ENCODE measurements around the gene REC114. TPM values are rescaled to one million over a fixed set of nuclear protein-coding genes. Genes with fewer than 3 reads are reported as not detected.
"Not testable (repeated sequence)": the region's sequence is repeated elsewhere in the genome, so short reads cannot be mapped to it uniquely, and the experiment has no call there.

The REC114 gene
- total RNA-seq, 1 donor from 2014 or later = not detected

DNA sequence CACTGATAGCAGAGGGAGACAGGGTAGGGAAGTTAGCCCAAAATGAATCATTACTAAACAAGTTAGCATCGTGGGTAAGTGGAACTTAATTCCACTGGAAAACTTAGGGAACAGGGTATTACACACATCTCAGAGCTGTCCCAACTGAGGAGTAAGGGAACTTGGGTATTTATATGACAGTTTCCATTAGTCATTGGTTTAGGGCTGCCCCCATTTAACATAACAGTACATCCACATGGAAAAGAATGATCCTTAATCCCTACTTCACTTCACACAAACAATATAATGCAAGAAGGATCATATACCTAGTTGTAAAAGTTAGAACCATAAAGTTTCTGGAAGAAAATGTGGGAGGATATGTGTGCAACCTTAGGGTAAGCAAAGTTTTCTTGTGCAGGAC lies 4.3 kb upstream of the REC114 start:
- Histone ChIP-seq H3K36me3 (no peaks in the 10 kb centered on the region), H3K27me3 (no peaks in the 10 kb centered on the region), H3K27ac (no peak overlapping the region), H3K4me3 (no peak overlapping the region), H3K9me3 (no peaks in the 10 kb centered on the region), H3K4me1 (no peaks in the 10 kb centered on the region)
- TF ChIP-seq POLR2AphosphoS5 (IDR thresholded peaks at IDR 0.05; ENCODE audit: insufficient read depth in 1 of 2, low read depth in 1 of 2) (no peak), POLR2A (IDR thresholded peaks at IDR 0.05) (no peak)
- TF ChIP-seq, protein P1, sequence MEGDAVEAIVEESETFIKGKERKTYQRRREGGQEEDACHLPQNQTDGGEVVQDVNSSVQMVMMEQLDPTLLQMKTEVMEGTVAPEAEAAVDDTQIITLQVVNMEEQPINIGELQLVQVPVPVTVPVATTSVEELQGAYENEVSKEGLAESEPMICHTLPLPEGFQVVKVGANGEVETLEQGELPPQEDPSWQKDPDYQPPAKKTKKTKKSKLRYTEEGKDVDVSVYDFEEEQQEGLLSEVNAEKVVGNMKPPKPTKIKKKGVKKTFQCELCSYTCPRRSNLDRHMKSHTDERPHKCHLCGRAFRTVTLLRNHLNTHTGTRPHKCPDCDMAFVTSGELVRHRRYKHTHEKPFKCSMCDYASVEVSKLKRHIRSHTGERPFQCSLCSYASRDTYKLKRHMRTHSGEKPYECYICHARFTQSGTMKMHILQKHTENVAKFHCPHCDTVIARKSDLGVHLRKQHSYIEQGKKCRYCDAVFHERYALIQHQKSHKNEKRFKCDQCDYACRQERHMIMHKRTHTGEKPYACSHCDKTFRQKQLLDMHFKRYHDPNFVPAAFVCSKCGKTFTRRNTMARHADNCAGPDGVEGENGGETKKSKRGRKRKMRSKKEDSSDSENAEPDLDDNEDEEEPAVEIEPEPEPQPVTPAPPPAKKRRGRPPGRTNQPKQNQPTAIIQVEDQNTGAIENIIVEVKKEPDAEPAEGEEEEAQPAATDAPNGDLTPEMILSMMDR (IDR thresholded peaks at IDR 0.05) = no peak
- DNase-seq (ENCODE audit: extremely low spot score in 2 of 2) = no peak
- intact Hi-C loops (cut with DNase I) = no loop called here

DNA sequence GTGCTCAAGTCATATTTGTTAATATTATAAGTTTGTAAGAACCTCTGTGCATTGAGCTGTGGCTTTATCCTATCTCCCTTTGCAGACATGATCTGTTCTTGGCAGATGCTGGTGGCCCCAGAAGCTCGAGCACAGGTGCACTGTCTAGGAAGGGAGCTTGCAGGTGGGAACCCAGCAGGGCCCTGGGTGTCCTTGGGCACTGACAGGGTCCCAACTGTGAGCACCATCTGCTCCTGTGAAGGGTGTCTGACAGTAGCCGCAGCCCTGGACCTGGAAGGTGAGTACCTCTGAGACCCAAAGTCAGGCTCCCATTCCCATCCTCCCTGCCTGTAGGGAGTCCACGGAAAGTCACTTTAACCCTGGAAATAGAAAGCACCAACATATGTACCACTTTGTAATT lies 2.4 kb upstream of the REC114 start:
- H3K4me3 ChIP-seq = no peak overlapping the region
- H3K27ac ChIP-seq = no peak overlapping the region
- TF ChIP-seq, protein P1 (IDR thresholded peaks at IDR 0.05) = no peak
- TF ChIP-seq POLR2A (IDR thresholded peaks at IDR 0.05) (no peak), POLR2AphosphoS5 (IDR thresholded peaks at IDR 0.05; ENCODE audit: insufficient read depth in 1 of 2, low read depth in 1 of 2) (no peak)
- H3K27me3 ChIP-seq = no peaks in the 10 kb centered on the region
- H3K9me3 ChIP-seq = no peaks in the 10 kb centered on the region
- DNase-seq (ENCODE audit: extremely low spot score in 2 of 2) = no peak
- no peaks in the 10 kb centered on the region for H3K36me3 ChIP-seq
- intact Hi-C loops (cut with DNase I) = no loop called here
- H3K4me1 ChIP-seq = no peaks in the 10 kb centered on the region

DNA sequence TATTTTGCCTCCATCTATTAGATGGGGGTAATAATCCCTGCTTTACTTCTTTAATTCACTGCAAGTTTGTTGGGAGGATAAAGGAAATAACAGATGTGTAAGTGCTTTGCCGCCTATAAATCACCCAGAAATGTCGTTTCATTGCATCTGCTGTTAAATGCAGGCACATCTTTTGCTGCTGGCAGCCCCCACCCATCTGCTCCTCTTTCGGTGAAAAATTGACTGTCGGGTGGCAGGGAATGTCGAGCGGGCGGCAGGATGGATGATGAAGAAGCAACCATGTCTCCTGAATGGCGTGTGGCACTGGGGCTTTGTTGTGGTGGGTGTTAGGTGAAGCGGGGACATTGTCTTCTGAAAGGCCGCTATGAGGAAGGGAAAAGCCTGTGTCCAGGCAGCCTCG lies 543 bp upstream of the REC114 start:
- TF ChIP-seq POLR2AphosphoS5 (IDR thresholded peaks at IDR 0.05; ENCODE audit: insufficient read depth in 1 of 2, low read depth in 1 of 2) (no peak), POLR2A (IDR thresholded peaks at IDR 0.05) (no peak)
- Histone ChIP-seq H3K4me1 (no peaks in the 10 kb centered on the region), H3K4me3 (no peak overlapping the region), H3K27ac (no peak overlapping the region), H3K36me3 (no peaks in the 10 kb centered on the region), H3K27me3 (no peaks in the 10 kb centered on the region), H3K9me3 (no peaks in the 10 kb centered on the region)
- no peak for DNase-seq (ENCODE audit: extremely low spot score in 2 of 2)
- intact Hi-C loops (cut with DNase I) = no loop called here

DNA sequence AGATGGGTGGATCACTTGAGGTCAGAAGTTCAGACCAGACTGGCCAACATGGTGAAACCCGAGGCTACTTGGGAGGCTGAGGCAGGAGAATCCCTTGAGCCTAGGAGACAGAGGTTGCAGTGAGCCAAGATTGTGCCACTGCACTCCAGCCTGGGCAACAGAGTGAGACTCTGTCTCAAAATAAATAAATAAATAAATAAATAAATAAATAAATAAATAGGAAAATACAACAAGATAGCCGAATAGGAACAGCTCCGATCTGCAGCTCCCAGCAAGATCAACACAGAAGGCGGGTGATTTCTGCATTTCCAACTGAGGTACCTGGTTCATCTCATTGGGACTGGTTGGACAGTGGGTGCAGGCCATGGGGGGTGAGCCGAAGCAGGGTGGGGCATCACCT lies 4.5 kb downstream of the REC114 start:
- H3K27me3 ChIP-seq; H3K4me3 ChIP-seq; H3K9me3 ChIP-seq; H3K36me3 ChIP-seq; H3K4me1 ChIP-seq; DNase-seq (ENCODE audit: extremely low spot score in 2 of 2); H3K27ac ChIP-seq; intact Hi-C loops (cut with DNase I): not testable (repeated sequence)

DNA sequence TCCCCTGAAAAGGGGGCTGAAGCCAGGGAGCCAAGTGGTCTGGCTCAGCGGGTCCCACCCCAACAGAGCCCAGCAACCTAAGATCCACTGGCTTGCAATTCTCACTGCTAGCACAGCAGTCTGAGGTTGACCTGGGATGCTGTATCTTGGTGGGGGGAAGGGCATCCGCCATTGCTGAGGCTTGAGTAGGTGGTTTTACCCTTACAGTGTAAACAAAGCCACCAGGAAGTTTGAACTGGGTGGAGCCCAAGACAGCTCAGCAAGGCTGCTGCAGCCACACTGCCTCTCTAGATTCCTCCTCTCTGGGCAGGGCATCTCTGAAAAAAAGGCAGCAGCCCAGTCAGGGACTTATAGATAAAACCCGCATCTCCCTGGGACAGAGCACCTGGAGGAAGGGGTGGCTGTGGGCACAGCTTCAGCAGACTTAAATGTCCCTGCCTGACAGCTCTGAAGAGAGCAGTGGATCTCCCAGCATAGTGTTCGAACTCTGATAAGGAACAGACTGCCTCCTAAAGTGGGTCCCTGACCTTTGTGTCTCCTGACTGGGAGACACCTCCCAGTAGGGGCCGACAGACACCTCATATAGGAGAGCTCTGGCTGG lies 5.3 kb downstream of the REC114 start:
- H3K27me3 ChIP-seq; H3K9me3 ChIP-seq; H3K4me1 ChIP-seq; H3K36me3 ChIP-seq; H3K4me3 ChIP-seq; H3K27ac ChIP-seq; DNase-seq (ENCODE audit: extremely low spot score in 2 of 2); intact Hi-C loops (cut with DNase I): not testable (repeated sequence)

DNA sequence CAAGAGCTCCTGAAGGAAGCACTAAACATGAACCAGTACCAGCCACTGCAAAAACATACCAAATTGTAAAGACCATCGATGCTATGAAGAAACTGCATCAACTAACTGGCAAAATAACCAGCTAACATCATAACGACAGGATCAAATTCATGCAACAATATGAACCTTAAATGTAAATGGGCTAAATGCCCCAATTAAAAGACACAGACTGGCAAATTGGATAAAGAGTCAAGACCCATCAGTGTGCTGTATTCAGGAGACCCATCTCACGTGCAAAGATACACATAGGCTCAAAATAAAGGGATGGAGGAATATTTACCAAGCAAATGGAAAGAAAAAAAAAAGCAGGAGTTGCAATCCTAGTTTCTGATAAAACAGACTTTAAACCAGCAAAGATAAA lies 7.0 kb downstream of the REC114 start:
- H3K27me3 ChIP-seq; H3K4me1 ChIP-seq; H3K27ac ChIP-seq; H3K36me3 ChIP-seq; DNase-seq (ENCODE audit: extremely low spot score in 2 of 2); H3K9me3 ChIP-seq; H3K4me3 ChIP-seq; intact Hi-C loops (cut with DNase I): not testable (repeated sequence)

DNA sequence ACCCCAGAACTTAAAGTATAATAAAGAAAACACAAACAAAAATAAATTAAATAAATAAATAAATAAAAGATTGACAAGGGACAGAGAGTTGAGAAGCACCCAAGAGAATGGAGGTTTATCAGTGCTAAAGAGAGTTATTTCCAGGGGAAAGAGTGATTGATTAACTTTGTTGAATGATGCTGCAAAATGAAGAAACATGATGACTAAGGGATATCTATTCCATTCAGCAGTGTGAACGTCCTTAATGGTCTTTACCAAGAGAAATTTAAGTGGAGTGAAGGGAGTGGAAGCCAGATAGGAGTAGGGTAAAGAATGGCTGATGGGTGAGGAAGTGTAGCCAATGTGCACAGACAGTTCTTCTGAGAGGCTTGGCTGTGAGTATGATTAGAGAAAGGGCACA lies 11.1 kb downstream of the REC114 start:
- Histone ChIP-seq H3K27ac (no peak overlapping the region), H3K27me3 (no peaks in the 10 kb centered on the region), H3K4me3 (no peak overlapping the region), H3K4me1 (no peaks in the 10 kb centered on the region), H3K36me3 (no peaks in the 10 kb centered on the region), H3K9me3 (no peaks in the 10 kb centered on the region)
- no peak for DNase-seq (ENCODE audit: extremely low spot score in 2 of 2)
- intact Hi-C loops (cut with DNase I) = no loop called here
- no peak for TF ChIP-seq POLR2A (IDR thresholded peaks at IDR 0.05)
- no peak for TF ChIP-seq POLR2AphosphoS5 (IDR thresholded peaks at IDR 0.05; ENCODE audit: insufficient read depth in 1 of 2, low read depth in 1 of 2)
- TF ChIP-seq, protein P1 (IDR thresholded peaks at IDR 0.05) = no peak
